Right atrium auricular region (tissue), 2 donors: ENCODE data around the gene MARS2. TPM values are rescaled to one million over a fixed set of nuclear protein-coding genes. Genes with fewer than 3 reads are reported as not detected.

ENCODE experiments used
- DNase-seq: peaks from one replicate; pipeline ENCODE4 v3.0.0-alpha.2; 2019; ENCODE audit warnings: low spot score
- H3K27ac ChIP-seq, 2 donors: fragments of 200-600 bp; sonication (generic); 1 replicate in 1 of 2; 2 replicates in 1 of 2; pipeline ENCODE4 v1.5.1; 2016 to 2019
- H3K27me3 ChIP-seq, 2 donors: fragments of 200-600 bp; sonication (generic); one replicate each; pipeline versions ENCODE4 v1.5.1 to v1.6.0; 2017 to 2019
- H3K36me3 ChIP-seq: fragments of 200-600 bp; sonication (generic); one replicate; pipeline ENCODE4 v1.5.1; 2016
- H3K4me1 ChIP-seq, 2 donors: fragments of 200-600 bp; sonication (generic); one replicate each; pipeline versions ENCODE4 v1.5.1 to v1.6.0; 2017 to 2019
- H3K4me3 ChIP-seq, 2 donors: fragments of 200-600 bp; sonication (generic); 1 replicate in 1 of 2; 2 replicates in 1 of 2; pipeline ENCODE4 v1.5.1; 2017 to 2019; ENCODE audit warnings: mild to moderate bottlenecking in 1 of 2, moderate library complexity in 1 of 2
- H3K9me3 ChIP-seq, 2 donors: fragments of 200-600 bp; sonication (generic); one replicate each; pipeline ENCODE4 v1.5.1; 2019
- total RNA-seq, 2 donors: library from RNA; depleted of rRNA; stranded (reverse); fragments of >200 nt; gene quantifications; one replicate each; pipeline ENCODE4 v1.1.0, GENCODE V29; 2016
- TF ChIP-seq, protein P1 (sequence below), 2 donors: fragments of 200-600 bp; sonication (generic); IDR thresholded peaks; one replicate each; pipeline ENCODE4 v1.5.1; 2019; ENCODE audit warnings: antibody characterized with exemption in 2 of 2

Gene MARS2
- 1 to 10 TPM; 4.4 to 7.1 TPM for total RNA-seq

DNA sequence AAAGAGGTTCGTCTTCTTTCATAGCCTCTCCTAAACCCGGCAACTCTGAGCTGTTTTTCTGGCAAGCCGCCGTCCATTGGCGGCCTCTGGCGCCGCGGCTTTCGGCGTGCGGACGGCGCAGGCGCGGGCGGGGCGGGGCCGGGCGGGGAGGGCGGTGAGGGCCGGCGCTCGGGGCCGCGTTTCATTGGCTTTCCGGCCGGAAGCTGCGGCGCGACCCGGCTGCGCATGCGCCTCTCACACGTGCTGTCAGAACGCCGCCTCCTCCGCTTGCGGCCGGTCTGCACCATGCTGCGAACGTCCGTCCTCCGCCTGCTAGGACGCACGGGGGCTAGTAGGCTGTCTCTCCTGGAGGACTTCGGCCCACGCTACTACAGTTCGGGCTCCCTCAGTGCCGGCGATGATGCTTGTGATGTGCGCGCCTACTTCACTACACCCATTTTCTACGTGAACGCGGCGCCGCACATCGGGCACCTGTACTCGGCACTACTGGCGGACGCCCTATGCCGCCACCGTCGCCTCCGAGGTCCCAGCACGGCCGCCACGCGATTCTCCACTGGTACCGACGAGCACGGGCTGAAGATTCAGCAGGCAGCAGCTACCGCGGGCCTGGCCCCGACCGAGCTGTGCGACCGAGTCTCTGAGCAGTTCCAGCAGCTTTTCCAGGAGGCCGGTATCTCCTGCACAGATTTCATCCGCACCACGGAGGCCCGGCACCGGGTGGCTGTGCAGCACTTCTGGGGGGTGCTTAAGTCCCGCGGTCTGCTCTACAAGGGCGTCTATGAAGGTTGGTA lies at the start of gene MARS2:
Gene MARS2 (plus strand): TSS at position 249 of the 791 bp plus-strand sequence. CDS start 37 bp downstream, at position 286.
- H3K9me3 ChIP-seq = no peaks in the 10 kb centered on the region
- H3K4me3 ChIP-seq = peak within 1 kb of the TSS; percentile 76 to 84
- no peaks in the 10 kb centered on the region for H3K27me3 ChIP-seq
- H3K36me3 ChIP-seq = no peaks in the 10 kb centered on the region
- H3K4me1 ChIP-seq = peaks cover 0 to 45% of the 10 kb centered on the region in 2 donors
- peak; percentile 93 for DNase-seq
- TF ChIP-seq, protein P1, sequence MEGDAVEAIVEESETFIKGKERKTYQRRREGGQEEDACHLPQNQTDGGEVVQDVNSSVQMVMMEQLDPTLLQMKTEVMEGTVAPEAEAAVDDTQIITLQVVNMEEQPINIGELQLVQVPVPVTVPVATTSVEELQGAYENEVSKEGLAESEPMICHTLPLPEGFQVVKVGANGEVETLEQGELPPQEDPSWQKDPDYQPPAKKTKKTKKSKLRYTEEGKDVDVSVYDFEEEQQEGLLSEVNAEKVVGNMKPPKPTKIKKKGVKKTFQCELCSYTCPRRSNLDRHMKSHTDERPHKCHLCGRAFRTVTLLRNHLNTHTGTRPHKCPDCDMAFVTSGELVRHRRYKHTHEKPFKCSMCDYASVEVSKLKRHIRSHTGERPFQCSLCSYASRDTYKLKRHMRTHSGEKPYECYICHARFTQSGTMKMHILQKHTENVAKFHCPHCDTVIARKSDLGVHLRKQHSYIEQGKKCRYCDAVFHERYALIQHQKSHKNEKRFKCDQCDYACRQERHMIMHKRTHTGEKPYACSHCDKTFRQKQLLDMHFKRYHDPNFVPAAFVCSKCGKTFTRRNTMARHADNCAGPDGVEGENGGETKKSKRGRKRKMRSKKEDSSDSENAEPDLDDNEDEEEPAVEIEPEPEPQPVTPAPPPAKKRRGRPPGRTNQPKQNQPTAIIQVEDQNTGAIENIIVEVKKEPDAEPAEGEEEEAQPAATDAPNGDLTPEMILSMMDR (IDR thresholded peaks at IDR 0.05) = no peak
- H3K27ac ChIP-seq = peak within 1 kb of the TSS; percentile 78 to 88

DNA sequence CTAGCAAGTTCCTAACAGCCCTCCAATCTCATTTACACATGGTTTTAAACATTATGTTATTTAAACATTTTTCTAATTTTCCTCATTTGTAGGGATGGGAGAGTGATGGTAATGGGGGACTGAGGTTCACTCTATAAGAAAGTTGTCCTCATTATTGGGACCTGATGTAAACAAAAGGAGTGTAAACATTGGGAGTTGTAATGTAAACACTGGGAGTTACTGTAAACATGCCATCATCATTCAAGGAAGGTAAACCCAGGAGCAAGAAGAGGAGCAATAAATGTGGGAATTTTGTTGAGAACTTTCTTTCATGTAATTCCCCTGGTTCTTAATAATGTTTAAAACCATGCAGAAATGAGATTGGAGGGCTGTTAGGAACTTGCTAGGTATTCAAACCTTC lies 47.6 kb upstream of the MARS2 start:
- Histone ChIP-seq H3K27me3 (no peaks in the 10 kb centered on the region), H3K9me3 (no peaks in the 10 kb centered on the region), H3K27ac (no peak overlapping the region), H3K4me1 (no peaks in the 10 kb centered on the region), H3K36me3 (no peaks in the 10 kb centered on the region), H3K4me3 (no peak overlapping the region)
- DNase-seq = no peak
- TF ChIP-seq, protein P1 (IDR thresholded peaks at IDR 0.05) = no peak

DNA sequence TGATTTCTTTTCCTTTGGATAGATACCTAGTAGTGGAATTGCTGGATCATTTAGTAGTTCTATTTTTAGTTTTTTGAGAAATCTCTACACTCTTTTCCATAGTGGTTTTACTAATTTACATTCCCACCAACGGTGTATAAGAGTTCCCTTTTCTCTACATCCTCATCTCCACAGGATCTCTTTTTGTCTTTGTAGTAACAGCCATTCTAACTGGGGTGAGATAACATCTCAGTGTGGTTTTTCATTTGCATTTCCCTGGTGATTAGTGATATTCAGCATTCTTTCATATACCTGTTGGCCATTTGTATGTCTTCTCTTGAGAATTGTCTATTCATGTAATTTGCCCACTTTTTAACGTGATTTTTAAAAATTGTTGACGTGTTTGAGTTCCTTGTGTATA lies 43.5 kb upstream of the MARS2 start:
- Histone ChIP-seq H3K9me3 (peaks cover 0 to 29% of the 10 kb centered on the region in 2 donors), H3K36me3 (no peaks in the 10 kb centered on the region), H3K4me1 (no peaks in the 10 kb centered on the region), H3K4me3 (no peak overlapping the region), H3K27ac (no peak overlapping the region), H3K27me3 (no peaks in the 10 kb centered on the region)
- TF ChIP-seq, protein P1 (IDR thresholded peaks at IDR 0.05) = no peak
- no peak for DNase-seq

DNA sequence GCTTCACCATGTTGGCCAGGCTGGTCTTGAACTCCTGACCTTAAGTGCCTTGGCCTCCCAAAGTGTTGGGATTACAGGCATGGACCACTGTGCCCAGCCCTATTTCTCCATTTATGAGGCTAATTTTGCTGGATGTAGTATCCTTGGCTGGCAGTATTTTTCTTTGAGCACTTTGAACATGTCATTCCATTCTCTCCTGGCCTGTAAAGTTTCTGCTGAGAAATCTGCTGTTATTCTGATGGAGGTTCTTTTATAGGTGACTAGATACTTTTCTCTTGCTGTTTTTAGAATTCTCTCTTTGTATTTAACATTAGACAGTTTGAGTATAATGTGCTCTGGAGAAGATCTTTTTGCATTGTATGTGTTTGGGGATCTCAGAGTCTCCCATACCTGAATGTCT lies 38.9 kb upstream of the MARS2 start:
- Histone ChIP-seq H3K9me3 (peaks cover 0 to 36% of the 10 kb centered on the region in 2 donors), H3K4me3 (no peak overlapping the region), H3K27me3 (no peaks in the 10 kb centered on the region), H3K36me3 (no peaks in the 10 kb centered on the region), H3K27ac (no peak overlapping the region), H3K4me1 (no peaks in the 10 kb centered on the region)
- TF ChIP-seq, protein P1 (IDR thresholded peaks at IDR 0.05) = no peak
- DNase-seq = no peak

DNA sequence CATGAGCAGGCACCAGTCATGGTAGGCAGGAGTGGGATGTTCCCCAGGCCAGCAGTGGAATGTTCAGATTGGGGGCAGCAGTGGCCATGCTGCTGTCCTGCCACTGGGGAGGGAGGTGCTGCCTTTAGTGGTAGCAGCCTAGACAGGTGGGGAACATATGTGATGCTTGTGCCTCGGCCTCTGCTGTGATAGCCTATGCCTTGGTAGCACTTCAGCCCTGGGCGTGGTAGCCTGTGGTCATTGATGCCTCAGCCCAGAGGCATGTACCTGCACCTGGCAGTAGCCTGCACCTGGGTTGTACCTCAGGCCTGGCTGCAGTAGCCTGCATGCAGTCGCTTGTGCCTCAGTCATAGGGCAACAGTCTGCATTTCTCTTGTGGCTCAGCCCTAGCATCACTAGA lies 36.9 kb upstream of the MARS2 start:
- Histone ChIP-seq H3K27ac (no peak overlapping the region), H3K9me3 (peaks cover 0 to 36% of the 10 kb centered on the region in 2 donors), H3K4me3 (no peak overlapping the region), H3K4me1 (no peaks in the 10 kb centered on the region), H3K36me3 (no peaks in the 10 kb centered on the region), H3K27me3 (no peaks in the 10 kb centered on the region)
- no peak for DNase-seq
- TF ChIP-seq, protein P1 (IDR thresholded peaks at IDR 0.05) = no peak
